ENCODE results near the gene JAGN1.
A peak's percentile ranks its signal among the peaks of the same experiment; 100 is the strongest.
"Not testable (repeated sequence)": the region's sequence is repeated elsewhere in the genome, so short reads cannot be mapped to it uniquely, and the experiment has no call there.

Gene JAGN1

DNA sequence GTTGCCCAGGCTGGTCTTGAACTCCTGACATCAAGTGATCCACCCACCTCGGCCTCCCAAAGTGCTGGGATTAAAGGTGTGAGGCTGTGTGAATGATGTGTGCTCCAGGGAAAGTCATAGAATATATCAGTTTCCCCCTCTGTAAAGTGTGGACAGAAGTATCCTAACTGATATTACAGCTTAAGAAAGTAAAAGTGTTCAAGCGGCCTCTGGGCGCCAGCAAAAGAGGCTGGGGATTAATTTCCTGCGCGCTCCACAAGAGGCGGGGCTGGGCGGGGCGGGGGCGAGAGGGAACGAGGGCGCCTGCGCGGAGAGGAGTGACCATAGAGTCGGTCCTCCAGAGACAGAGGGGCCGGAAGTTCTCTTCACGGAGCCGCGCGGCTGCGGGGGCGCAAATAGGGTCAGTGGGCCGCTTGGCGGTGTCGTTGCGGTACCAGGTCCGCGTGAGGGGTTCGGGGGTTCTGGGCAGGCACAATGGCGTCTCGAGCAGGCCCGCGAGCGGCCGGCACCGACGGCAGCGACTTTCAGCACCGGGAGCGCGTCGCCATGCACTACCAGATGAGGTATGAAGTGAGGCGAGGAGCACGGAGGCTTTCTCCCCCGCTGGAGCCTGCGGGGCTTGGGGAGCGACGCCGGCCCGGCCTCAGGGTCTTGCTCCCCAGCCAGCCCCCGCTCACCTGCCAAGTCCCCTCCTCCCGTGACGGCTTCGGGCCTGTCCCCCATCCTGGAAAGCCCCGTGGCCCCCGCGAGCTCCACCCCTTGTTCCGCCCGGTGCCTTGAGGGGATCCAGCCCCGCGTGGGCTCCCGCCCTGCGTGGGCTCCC, at the start of gene JAGN1:
Gene JAGN1 (plus strand): TSS at position 362 of the 823 bp plus-strand sequence. CDS start 113 bp downstream, at position 475.
- Mint-ChIP-seq H3K4me3 (peak within 1 kb of the TSS; percentile 97), H3K27ac (peak within 1 kb of the TSS; percentile 97), H3K27me3 (peaks cover 5% of the 10 kb centered on the region), H3K9me3 (no peaks in the 10 kb centered on the region), H3K4me1 (peaks cover 45% of the 10 kb centered on the region), H3K36me3 (peaks cover 35% of the 10 kb centered on the region)
- CTCF ChIA-PET = interaction anchor here (1.1 to 1.9 kb wide), 3 partner anchors 11 to 81 kb away, joined by 3 to 6 read pairs (median 4); partner anchors contain the start of gene IL17RE
- DNase-seq = peak; percentile 92

DNA sequence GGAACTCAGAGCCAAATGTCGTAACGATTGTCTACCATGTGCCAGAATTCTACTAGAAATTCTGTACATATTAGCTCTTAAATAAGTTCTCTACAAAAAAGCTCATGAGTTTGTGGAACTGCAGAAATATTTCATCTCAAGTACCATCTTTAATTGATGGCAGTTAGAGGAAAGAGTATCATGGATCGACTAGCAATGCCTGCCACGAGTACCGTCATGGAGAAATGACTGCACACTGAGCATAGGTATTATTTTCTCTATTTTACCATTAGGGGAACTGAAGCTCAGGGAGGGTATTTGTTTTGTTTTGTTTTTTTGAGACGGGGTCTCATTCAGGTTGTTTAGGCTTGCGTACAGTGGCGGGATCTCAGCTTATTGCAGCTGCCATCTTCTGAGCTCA, 49.4 kb upstream of the JAGN1 start:
- no peak overlapping the region for H3K4me3 Mint-ChIP-seq
- no peaks in the 10 kb centered on the region for H3K27me3 Mint-ChIP-seq
- no peak for DNase-seq
- CTCF ChIA-PET = interaction anchor here (1.4 kb wide), 1 partner anchor 13 kb away, joined by 4 read pairs; no protein-coding TSS in a partner anchor
- peaks cover 28% of the 10 kb centered on the region for H3K36me3 Mint-ChIP-seq
- H3K4me1 Mint-ChIP-seq = peaks cover 35% of the 10 kb centered on the region
- H3K27ac Mint-ChIP-seq = no peak overlapping the region
- no peaks in the 10 kb centered on the region for H3K9me3 Mint-ChIP-seq

DNA sequence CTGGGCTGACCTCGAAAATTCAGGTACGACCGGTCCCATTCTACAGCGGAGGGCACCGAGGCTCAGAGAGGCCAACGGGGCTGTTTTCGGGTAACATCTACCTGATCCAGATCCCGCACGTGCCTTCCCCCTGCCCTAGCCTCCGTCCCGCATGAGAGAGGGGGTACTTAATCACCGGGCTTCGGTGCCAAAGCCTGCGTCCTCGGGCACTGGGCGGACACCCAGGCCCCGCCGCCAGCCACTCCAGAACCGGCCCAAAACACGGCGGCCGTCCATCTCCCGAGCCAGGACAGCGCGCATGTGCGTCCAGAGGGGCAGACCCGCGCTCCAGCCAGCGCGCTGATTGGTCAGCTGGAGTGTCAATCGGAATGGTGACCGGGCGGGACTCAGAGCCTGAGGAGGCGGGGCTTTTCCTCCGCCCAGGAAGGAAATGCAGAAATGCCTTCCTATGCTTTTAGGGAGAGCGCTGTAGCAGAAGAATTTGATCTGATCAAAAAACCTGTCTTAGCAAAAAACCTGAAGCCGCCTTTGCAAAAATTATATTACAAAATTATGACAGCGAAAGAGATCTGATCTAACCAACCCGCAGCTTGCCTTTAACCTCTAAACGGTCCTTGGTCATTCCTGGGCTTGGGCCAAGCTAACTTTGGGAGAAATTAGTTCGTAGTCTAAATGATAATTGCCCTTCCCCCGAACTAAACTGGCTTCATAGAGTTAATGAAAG, 46.5 kb upstream of the JAGN1 start, which contains the start of gene RPUSD3:
Gene RPUSD3 (minus strand): TSS at position 294 of the 724 bp plus-strand sequence. CDS start 18 bp downstream, at position 276.
- H3K27ac Mint-ChIP-seq = peak within 1 kb of the TSS; percentile 90
- peaks cover 21% of the 10 kb centered on the region for H3K36me3 Mint-ChIP-seq
- H3K4me3 Mint-ChIP-seq = peak within 1 kb of the TSS; percentile 98

DNA sequence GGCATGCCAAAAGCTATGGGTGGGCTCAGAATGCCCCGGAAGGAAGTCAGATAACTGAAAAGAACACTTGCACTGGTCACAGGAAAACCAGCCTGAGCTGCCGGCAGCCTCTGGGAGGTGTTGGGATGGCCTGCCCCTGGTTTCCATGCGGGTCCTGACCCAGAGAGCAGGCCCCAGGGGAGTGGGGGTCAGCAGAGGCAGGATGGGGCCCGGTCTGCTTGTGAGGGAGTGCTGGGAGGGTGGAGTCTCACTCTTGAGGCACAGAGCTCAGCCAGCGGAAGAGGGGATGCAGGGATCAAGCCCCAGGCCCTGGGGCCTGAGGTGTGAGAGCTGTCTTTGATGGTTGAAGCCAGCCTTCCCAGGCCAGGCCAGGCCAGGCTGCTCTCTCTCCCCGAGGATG, 44.2 kb upstream of the JAGN1 start:
- H3K27ac Mint-ChIP-seq = no peak overlapping the region
- no peak overlapping the region for H3K4me3 Mint-ChIP-seq
- CTCF ChIA-PET = interaction anchor here (0.7 to 1.8 kb wide), 2 partner anchors 85 to 264 kb away, joined by 3 to 4 read pairs; no protein-coding TSS in a partner anchor
- no peak for DNase-seq
- peaks cover 2% of the 10 kb centered on the region for H3K27me3 Mint-ChIP-seq
- H3K9me3 Mint-ChIP-seq = no peaks in the 10 kb centered on the region
- peaks cover 11% of the 10 kb centered on the region for H3K36me3 Mint-ChIP-seq
- peaks cover 40% of the 10 kb centered on the region for H3K4me1 Mint-ChIP-seq

More for the DNA sequence above, 46.5 kb upstream of the JAGN1 start, which contains the start of gene RPUSD3:
- CTCF ChIA-PET = interaction anchor here (0.8 to 1.8 kb wide), 4 partner anchors 17 to 102 kb away, joined by 3 to 5 read pairs (median 3); no protein-coding TSS in a partner anchor
- Mint-ChIP-seq H3K27me3 (no peaks in the 10 kb centered on the region), H3K9me3 (no peaks in the 10 kb centered on the region), H3K4me1 (peaks cover 40% of the 10 kb centered on the region)
- peak; percentile 97 for DNase-seq

DNA sequence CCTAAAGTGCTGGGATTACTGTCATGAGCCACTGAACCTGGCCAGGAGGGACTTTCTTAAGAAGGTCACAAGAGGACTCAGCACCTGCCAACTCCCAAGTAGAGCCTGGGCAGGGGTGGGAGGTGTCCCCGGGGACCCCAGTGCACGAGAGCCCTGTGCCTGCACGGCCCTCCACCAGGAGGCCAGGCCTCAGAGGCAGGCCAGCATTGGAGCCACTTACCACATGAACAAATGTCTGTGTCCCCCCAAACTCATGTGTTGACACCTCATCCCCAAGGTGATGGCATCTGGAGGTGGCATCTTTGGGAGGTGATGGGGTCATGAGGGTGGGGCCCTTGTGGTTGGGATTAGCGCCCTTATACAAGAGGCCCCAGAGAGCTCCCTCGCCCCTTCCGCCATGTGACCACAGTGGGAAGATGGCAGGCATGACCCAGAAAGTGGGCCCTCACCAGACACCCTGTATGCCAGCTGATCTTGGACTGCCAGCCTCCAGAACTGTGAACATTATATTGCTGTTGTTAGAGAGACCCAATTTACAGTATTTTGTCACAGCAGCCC, 43.4 kb upstream of the JAGN1 start:
- Mint-ChIP-seq H3K36me3 (peaks cover 6% of the 10 kb centered on the region), H3K27me3 (peaks cover 7% of the 10 kb centered on the region), H3K4me3 (no peak overlapping the region), H3K27ac (no peak overlapping the region), H3K4me1 (peaks cover 37% of the 10 kb centered on the region), H3K9me3 (no peaks in the 10 kb centered on the region)
- no peak for DNase-seq
- CTCF ChIA-PET = interaction anchor here (0.6 to 1.8 kb wide), 2 partner anchors 84 to 403 kb away, joined by 3 to 4 read pairs; no protein-coding TSS in a partner anchor

DNA sequence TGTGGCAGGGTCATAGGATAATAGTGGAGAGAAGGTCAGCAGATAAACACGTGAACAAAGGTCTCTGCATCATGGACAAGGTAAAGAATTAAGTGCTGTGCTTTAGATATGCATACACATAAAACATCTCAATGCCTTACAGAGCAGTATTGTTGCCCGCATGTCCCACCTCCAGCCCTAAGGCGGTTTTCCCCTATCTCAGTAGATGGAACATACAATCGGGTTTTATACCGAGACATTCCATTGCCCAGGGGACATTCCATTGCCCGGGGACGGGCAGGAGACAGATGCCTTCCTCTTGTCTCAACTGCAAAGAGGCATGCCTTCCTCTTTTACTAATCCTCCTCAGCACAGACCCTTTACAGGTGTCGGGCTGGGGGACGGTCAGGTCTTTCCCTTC, 42.5 kb upstream of the JAGN1 start:
- DNase-seq = not testable (repeated sequence)

DNA sequence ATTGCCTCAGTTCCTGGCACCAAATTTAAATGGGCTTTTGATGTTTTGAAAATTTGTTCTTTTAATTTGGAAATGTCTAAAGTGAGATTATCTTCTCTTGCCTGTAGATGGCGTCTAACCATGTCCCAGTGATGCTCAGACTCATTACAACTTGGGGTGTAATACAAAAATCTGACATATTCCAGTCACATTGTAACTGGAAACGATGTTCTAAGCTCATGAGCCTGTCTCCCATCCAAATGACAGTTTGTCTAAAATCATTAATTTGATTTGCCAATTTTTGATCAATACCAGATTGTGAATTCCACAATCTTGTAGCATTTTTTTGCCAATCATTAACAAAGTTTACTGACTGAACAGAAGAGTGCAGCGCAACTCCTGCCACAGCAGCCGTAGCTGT, 41.5 kb upstream of the JAGN1 start:
- Mint-ChIP-seq H3K4me1 (peaks cover 21% of the 10 kb centered on the region), H3K27me3 (peaks cover 11% of the 10 kb centered on the region)
- not testable (repeated sequence) for H3K4me3 Mint-ChIP-seq, H3K27ac Mint-ChIP-seq, H3K36me3 Mint-ChIP-seq, H3K9me3 Mint-ChIP-seq
- DNase-seq = peak; percentile 29
- CTCF ChIA-PET = interaction anchor here (0.6 to 2.1 kb wide), 7 partner anchors 53 to 97 kb away, joined by 3 to 17 read pairs (median 3); partner anchors contain the start of genes CRELD1 and IL17RE

More for the DNA sequence above, 42.5 kb upstream of the JAGN1 start:
- CTCF ChIA-PET = interaction anchor here (0.6 to 2.1 kb wide), 4 partner anchors 75 to 402 kb away, joined by 3 to 17 read pairs (median 4); partner anchors contain the start of gene CRELD1
- H3K4me1 Mint-ChIP-seq = peaks cover 30% of the 10 kb centered on the region
- H3K27ac Mint-ChIP-seq, H3K36me3 Mint-ChIP-seq, H3K9me3 Mint-ChIP-seq, H3K4me3 Mint-ChIP-seq, H3K27me3 Mint-ChIP-seq: not testable (repeated sequence)

DNA sequence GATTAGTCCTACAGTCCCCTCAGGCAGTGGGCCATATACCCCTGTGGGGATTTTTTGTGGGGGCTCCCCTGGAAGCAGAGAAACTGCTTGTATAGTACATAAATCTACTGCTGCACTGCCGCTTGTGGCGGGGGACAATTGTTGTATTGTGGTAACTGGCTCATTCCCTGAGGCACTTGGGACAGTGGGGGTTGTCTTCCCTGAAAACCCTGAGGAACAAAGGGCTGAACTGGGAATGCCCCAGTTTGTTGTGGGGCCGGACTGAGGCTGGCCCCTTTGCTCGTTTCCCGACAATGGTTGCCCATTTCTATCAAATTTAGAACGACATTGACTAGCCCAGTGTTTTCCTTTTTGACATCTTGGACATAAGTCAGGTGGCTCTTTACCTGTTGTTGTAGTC, 39.0 kb upstream of the JAGN1 start:
- CTCF ChIA-PET = interaction anchor here (0.6 kb wide), 2 partner anchors 80 to 83 kb away, joined by 3 read pairs; partner anchors contain the start of gene CRELD1
- H3K27ac Mint-ChIP-seq, H3K36me3 Mint-ChIP-seq, H3K9me3 Mint-ChIP-seq, DNase-seq, H3K4me1 Mint-ChIP-seq, H3K4me3 Mint-ChIP-seq: not testable (repeated sequence)
- peaks cover 25% of the 10 kb centered on the region for H3K27me3 Mint-ChIP-seq

DNA sequence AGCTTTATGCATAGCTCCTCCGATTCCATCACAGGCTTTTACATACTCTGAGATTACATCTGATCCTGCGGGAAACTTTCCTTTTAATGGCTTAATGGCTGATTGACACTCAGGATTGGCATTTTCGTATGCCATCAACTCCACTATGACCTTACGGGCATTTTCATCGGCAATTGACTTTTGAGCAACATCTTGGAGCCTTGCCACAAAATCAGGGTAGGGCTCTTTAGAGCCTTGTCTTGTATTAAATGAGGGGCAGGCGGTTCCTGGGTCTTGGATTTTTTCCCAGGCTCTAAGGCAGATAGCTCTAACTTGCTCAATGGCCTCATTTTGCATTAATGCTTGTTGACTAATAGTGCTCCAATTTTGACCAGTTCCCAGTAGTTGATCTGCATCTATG, 38.5 kb upstream of the JAGN1 start:
- not testable (repeated sequence) for H3K27ac Mint-ChIP-seq, H3K4me1 Mint-ChIP-seq, H3K4me3 Mint-ChIP-seq, H3K36me3 Mint-ChIP-seq, H3K9me3 Mint-ChIP-seq, DNase-seq
- H3K27me3 Mint-ChIP-seq = peaks cover 25% of the 10 kb centered on the region
- CTCF ChIA-PET = interaction anchor here (0.6 kb wide), 2 partner anchors 79 to 82 kb away, joined by 3 read pairs; partner anchors contain the start of gene CRELD1

DNA sequence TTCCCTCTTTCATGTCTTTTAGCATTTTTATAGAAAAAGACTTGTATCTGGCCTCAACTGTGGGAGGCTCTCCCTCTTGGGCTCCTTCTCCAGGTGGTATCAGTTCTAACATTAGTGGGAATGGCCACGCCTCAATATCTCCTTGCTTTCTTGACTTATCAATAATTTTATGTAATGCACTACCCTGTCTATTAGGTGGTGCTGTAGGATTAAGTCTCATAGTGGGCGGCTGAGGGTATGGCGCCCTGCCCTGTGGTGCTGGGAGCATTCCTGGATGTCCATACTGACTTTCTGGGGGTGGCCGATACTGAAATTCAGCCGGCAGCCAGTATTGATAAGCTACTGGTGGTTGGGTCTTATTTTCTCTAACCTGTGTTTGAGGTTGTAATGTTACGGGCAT, 37.9 kb upstream of the JAGN1 start:
- Mint-ChIP-seq H3K9me3 (no peaks in the 10 kb centered on the region), H3K4me1 (peaks cover 5% of the 10 kb centered on the region), H3K36me3 (no peaks in the 10 kb centered on the region), H3K4me3 (no peak overlapping the region), H3K27ac (no peak overlapping the region), H3K27me3 (peaks cover 25% of the 10 kb centered on the region)
- DNase-seq = no peak
- CTCF ChIA-PET = no interaction called here

DNA sequence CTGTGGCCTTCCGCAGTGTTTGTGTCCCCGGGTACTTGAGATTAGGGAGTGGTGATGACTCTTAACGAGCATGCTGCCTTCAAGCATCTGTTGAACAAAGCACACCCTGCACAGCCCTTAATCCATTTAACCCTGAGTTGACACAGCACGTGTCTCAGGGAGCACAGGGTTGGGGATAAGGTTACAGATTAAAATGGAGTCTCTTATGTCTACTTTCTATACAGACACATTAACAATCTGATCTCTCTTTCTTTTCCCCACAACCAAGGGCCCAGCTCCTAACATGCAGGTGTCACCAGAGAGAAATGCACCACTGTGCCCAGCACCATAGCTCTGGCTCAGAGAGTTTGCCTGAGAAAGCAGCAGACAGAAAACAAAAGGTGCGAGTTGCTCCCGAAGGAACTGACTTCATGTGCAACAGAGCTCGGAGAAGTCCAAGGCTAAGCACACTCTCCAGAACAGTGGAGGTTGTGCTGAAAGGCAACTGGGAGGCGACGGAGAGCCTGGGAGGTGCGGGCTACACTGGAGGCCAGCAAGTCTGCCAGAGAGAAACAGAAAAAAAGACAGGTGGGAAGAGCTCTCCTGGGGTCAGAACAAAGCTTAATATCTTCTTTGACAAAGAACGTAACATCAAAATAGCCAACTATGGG, 36.0 kb upstream of the JAGN1 start:
- H3K27ac Mint-ChIP-seq, CTCF ChIA-PET, H3K36me3 Mint-ChIP-seq, H3K4me1 Mint-ChIP-seq, DNase-seq, H3K9me3 Mint-ChIP-seq, H3K4me3 Mint-ChIP-seq: not testable (repeated sequence)
- peaks cover 31% of the 10 kb centered on the region for H3K27me3 Mint-ChIP-seq

DNA sequence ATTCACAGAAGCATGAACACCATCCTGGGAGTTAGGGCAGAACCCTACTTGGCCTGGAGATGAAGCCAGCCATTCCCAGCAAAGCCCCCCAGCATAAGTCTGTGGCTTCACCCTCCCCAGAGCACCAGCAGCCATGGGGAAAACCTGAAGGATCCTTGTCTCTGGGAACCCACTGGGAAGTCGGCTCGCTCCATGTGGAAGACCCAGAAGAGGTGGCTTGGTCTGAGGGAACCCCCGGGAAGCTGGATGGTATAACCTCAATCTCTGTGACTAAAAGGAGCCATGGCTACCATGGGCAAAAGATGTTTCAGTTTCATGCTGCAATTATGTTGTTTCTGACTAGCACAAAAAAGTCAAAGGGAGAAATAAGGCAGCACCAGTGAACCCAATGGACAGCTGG, 34.8 kb upstream of the JAGN1 start:
- DNase-seq = no peak
- CTCF ChIA-PET = interaction anchor here (0.5 kb wide), 1 partner anchor 1758 kb away, joined by 4 read pairs; no protein-coding TSS in a partner anchor
- Mint-ChIP-seq H3K9me3 (no peaks in the 10 kb centered on the region), H3K27me3 (peaks cover 34% of the 10 kb centered on the region), H3K27ac (no peak overlapping the region), H3K4me3 (no peak overlapping the region), H3K4me1 (no peaks in the 10 kb centered on the region), H3K36me3 (no peaks in the 10 kb centered on the region)

DNA sequence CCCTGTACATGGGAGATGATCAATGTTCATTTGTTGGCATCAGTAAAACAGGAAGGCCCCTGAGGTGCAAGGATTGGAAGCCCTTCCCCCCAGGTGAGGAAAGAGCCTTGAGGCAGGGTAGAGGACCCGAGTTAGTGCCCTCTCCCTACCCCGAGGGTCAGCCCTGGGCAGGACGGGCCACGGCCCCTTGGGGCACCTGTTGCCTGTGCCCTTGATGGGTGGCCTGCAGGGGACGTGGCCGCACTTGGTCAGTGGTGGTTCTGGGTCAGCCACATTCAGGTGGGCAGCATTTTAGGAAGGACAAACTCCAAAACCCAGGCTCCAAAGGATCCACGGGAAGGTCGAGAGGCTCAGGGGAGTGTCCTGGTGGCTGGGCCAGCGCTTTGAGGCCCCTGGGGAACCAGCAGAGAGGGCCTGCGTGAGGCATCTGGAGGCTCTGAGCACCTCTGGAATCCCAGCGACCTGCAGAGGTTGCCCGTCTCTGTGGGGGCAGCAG, 30.8 kb upstream of the JAGN1 start:
- H3K27me3 Mint-ChIP-seq = peaks cover 51% of the 10 kb centered on the region
- H3K4me1 Mint-ChIP-seq = peaks cover 3% of the 10 kb centered on the region
- CTCF ChIA-PET = no interaction called here
- H3K27ac Mint-ChIP-seq = no peak overlapping the region
- H3K36me3 Mint-ChIP-seq = no peaks in the 10 kb centered on the region
- DNase-seq = no peak
- H3K4me3 Mint-ChIP-seq = no peak overlapping the region
- no peaks in the 10 kb centered on the region for H3K9me3 Mint-ChIP-seq

Data from activated naive CD4-positive, alpha-beta T cell treated with anti-CD3 and anti-CD28 coated beads, Interleukin-2, amount 10 ng/mL, durations not matched to agents 7 days and 5 days (primary cell).